K562 (cell line): ENCODE data around the gene ZNF268. TPM values are rescaled to one million over a fixed set of nuclear protein-coding genes. Genes with fewer than 3 reads are reported as not detected.

ENCODE experiments used
- ATF4 ChIP-seq: fragments of 450-650 bp; formaldehyde crosslinking; IDR thresholded peaks from 2 replicates; pipeline ENCODE4 v1.4.0; 2022; ENCODE audit warnings: mild to moderate bottlenecking, moderate library complexity
- ATF7 ChIP-seq: fragments of 450-650 bp; IDR thresholded peaks from 2 replicates; pipeline ENCODE4 v1.7.1; 2014; ENCODE audit warnings: mild to moderate bottlenecking, moderate library complexity
- CREB5 ChIP-seq: fragments of 250-450 bp; sonication (Bioruptor Pico); IDR thresholded peaks from 2 replicates; pipeline ENCODE4 v1.5.0; 2020; ENCODE audit warnings: mild to moderate bottlenecking
- ELF1 ChIP-seq: fragments of 200-800 bp; sonication (Bioruptor generic); IDR thresholded peaks from 2 replicates; pipeline ENCODE4 v1.6.1; 2016; ENCODE audit warnings: missing genetic modification characterization, missing compliant biosample characterization
- ELF2 ChIP-seq: fragments of 250-450 bp; sonication (Bioruptor Pico); IDR thresholded peaks from 2 replicates; pipeline ENCODE4 v1.5.0; 2021; ENCODE audit warnings: mild to moderate bottlenecking
- ETS1 ChIP-seq: conservative IDR thresholded peaks from 2 replicates; pipeline ENCODE4 v1.6.1; 2011; ENCODE audit warnings: low read depth, mild to moderate bottlenecking, low read length; ENCODE audit not compliant: control insufficient read depth
- ETV6 ChIP-seq, 3 experiments: fragments of 150-350 bp in 1 of 3; sonication (generic) in 1 of 3; formaldehyde crosslinking in 1 of 3; IDR thresholded peaks; 2 replicates each; pipeline versions ENCODE4 v1.6.1 to v1.8.0; 2014 to 2022; ENCODE audit warnings: borderline replicate concordance in 2 of 3, low read depth in 2 of 3, antibody characterized with exemption in 1 of 3, low read length in 1 of 3, mild to moderate bottlenecking in 1 of 3, missing genetic modification reagents in 1 of 3
- HMGXB4 ChIP-seq: sonication (generic); formaldehyde crosslinking; IDR thresholded peaks from 2 replicates; pipeline ENCODE4 v1.8.1; 2023; ENCODE audit warnings: mild to moderate bottlenecking, missing genetic modification reagents
- LEF1 ChIP-seq: fragments of 450-650 bp; IDR thresholded peaks from 2 replicates; pipeline ENCODE4 v1.6.1; 2016; ENCODE audit warnings: mild to moderate bottlenecking
- MBD2 ChIP-seq: sonication (generic); IDR thresholded peaks from 2 replicates; pipeline ENCODE4 v1.6.1; 2016; ENCODE audit warnings: low read depth, borderline replicate concordance
- PHTF2 ChIP-seq: fragments of 250-450 bp; sonication (Bioruptor Pico); IDR thresholded peaks from 2 replicates; pipeline ENCODE4 v1.5.0; 2021; ENCODE audit warnings: mild to moderate bottlenecking
- PKNOX1 ChIP-seq: fragments of 450-650 bp; IDR thresholded peaks from 2 replicates; pipeline ENCODE4 v1.6.1; 2016
- POLR3A ChIP-seq: IDR thresholded peaks from 2 replicates; pipeline ENCODE4 v1.6.1; 2011; ENCODE audit warnings: borderline replicate concordance, mild to moderate bottlenecking, moderate library complexity; ENCODE audit not compliant: insufficient read length, insufficient read depth; ENCODE audit errors: extremely low read depth
- TARDBP ChIP-seq: fragments of 450-650 bp; IDR thresholded peaks from 2 replicates; pipeline ENCODE4 v1.6.1; 2016
- TCF15 ChIP-seq: fragments of 250-450 bp; sonication (Bioruptor Pico); IDR thresholded peaks from 2 replicates; pipeline ENCODE4 v1.8.0; 2022; ENCODE audit warnings: moderate library complexity, mild to moderate bottlenecking, inconsistent platforms
- ZNF263 ChIP-seq: sonication (generic); formaldehyde crosslinking; IDR thresholded peaks from 2 replicates; pipeline ENCODE4 v1.8.0; 2022; ENCODE audit warnings: mild to moderate bottlenecking, missing genetic modification reagents, borderline replicate concordance
- ZNF324 ChIP-seq: fragments of 250-450 bp; sonication (Bioruptor Pico); IDR thresholded peaks from 2 replicates; pipeline ENCODE4 v1.4.0; 2020; ENCODE audit warnings: mild to moderate bottlenecking
- ZNF764 ChIP-seq: fragments of 250-450 bp; sonication (Bioruptor Pico); IDR thresholded peaks from 2 replicates; pipeline ENCODE4 v1.4.0; 2020; ENCODE audit warnings: low read depth, mild to moderate bottlenecking, moderate library complexity
- polyA plus RNA-seq, 8 experiments: library from polyadenylated mRNA; depleted of rRNA in 4 of 8; stranded (reverse) in 5 of 8; unstranded in 3 of 8; fragments of >200 nt; fragmentation: Nextera tagmentation in 2 of 8; fragmentation: Illumina TruSeq in 1 of 8; extraction: Ambion mirVana in 2 of 8; extraction: Trizol in 1 of 8; gene quantifications; 2 replicates each; pipeline versions ENCODE4 v1.2.1 to v1.2.3, GENCODE V29; 2011 to 2014; ENCODE audit warnings: inconsistent platforms in 1 of 8, missing spikeins in 1 of 8
- total RNA-seq, 7 experiments: library from RNA; depleted of rRNA in 6 of 7; stranded (reverse); fragments of >200 nt in 6 of 7; fragmentation: Illumina TruSeq in 2 of 7; extraction: Trizol in 2 of 7; gene quantifications; 2 replicates each; pipeline versions ENCODE4 v1.2.1 to v1.2.3, GENCODE V29; 2011 to 2021; ENCODE audit warnings: low replicate concordance in 1 of 7
- TF ChIP-seq, protein P1 (sequence below): sonication (generic); formaldehyde crosslinking; IDR thresholded peaks from 2 replicates; pipeline ENCODE4 v1.9.0; 2022; ENCODE audit warnings: mild to moderate bottlenecking, missing genetic modification reagents

ZNF268 gene
- total and polyA plus RNA-seq, 9 of the 15 experiments (the other 6 are each of a cell fraction or from before 2014, with no cell fraction given) = 4.8 to 12.0 (median 7.7) TPM

- TF ChIP-seq ETS1 (peak; percentile 96; the same call in 1 of the 2 replicates), LEF1 (no peak), ZNF324 (no peak), PKNOX1 (no peak), ATF7 (peak; percentile 87; the same call in 1 of the 2 replicates), ZNF263 (CRISPR knock-in tag) (0 out of 2 replicates have a peak, but pooled peaks have one; percentile 21), HMGXB4 (CRISPR knock-in tag) (no peak), ATF4 (CRISPR knock-in tag) (peak; percentile 86), CREB5 (no peak), MBD2 (peak; percentile 89), POLR3A (no peak), ETV6 (IDR thresholded peaks at IDR 0.05; ENCODE audit: borderline replicate concordance in 1 of 2, low read depth in 2 of 2, low read length in 1 of 2) (no peak), ETV6 (CRISPR knock-in tag; IDR thresholded peaks at IDR 0.05; ENCODE audit: borderline replicate concordance) (no peak), ELF2 (CRISPR knock-in tag) (peak; percentile 84), ELF1 (peak; percentile 98), ZNF764 (CRISPR knock-in tag) (no peak), PHTF2 (no peak), TCF15 (CRISPR knock-in tag) (no peak), TARDBP (no peak)
- TF ChIP-seq, protein P1, sequence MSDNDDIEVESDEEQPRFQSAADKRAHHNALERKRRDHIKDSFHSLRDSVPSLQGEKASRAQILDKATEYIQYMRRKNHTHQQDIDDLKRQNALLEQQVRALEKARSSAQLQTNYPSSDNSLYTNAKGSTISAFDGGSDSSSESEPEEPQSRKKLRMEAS (CRISPR knock-in tag) = no peak
These were observed at the start of gene ZNF268 (continued) for GRCh38 chr12:133181238-133181959.
